Neutrophil (primary cell): ENCODE measurements around the gene TCF15.

Experiments used
- H3K27ac ChIP-seq: fragments of 200-600 bp; sonication (generic); 2 replicates; pipeline ENCODE4 v1.5.1; 2016; ENCODE audit warnings: mild to moderate bottlenecking, moderate library complexity
- H3K27me3 ChIP-seq: fragments of 200-600 bp; sonication (generic); 2 replicates; pipeline ENCODE4 v1.6.0; 2016; ENCODE audit warnings: mild to moderate bottlenecking
- H3K36me3 ChIP-seq: fragments of 200-600 bp; sonication (generic); 2 replicates; pipeline ENCODE4 v1.5.1; 2017
- H3K4me1 ChIP-seq, 2 experiments: fragments of 200-600 bp in 1 of 2; sonication (generic) in 1 of 2; 1 replicate in 1 of 2; 2 replicates in 1 of 2; pipeline versions ENCODE4 v1.5.1 to v1.6.1; 2013 to 2016; ENCODE audit warnings: low read depth in 1 of 2, low read length in 1 of 2, mild to moderate bottlenecking in 1 of 2, moderate library complexity in 1 of 2; ENCODE audit not compliant: control insufficient read depth in 1 of 2, insufficient read depth in 1 of 2
- H3K4me3 ChIP-seq, 2 experiments: fragments of 200-600 bp in 1 of 2; sonication (generic) in 1 of 2; 1 replicate in 1 of 2; 2 replicates in 1 of 2; pipeline ENCODE4 v1.5.1; 2013 to 2016; ENCODE audit warnings: low read depth in 1 of 2, low read length in 1 of 2, mild to moderate bottlenecking in 1 of 2, moderate library complexity in 1 of 2
- H3K9me3 ChIP-seq: fragments of 200-600 bp; sonication (generic); 2 replicates; pipeline ENCODE4 v1.5.1; 2016
- TF ChIP-seq, protein P1 (sequence below): fragments of 200-600 bp; sonication (generic); IDR thresholded peaks from 2 replicates; pipeline ENCODE4 v1.5.1; 2016; ENCODE audit warnings: antibody characterized with exemption

Gene TCF15

DNA sequence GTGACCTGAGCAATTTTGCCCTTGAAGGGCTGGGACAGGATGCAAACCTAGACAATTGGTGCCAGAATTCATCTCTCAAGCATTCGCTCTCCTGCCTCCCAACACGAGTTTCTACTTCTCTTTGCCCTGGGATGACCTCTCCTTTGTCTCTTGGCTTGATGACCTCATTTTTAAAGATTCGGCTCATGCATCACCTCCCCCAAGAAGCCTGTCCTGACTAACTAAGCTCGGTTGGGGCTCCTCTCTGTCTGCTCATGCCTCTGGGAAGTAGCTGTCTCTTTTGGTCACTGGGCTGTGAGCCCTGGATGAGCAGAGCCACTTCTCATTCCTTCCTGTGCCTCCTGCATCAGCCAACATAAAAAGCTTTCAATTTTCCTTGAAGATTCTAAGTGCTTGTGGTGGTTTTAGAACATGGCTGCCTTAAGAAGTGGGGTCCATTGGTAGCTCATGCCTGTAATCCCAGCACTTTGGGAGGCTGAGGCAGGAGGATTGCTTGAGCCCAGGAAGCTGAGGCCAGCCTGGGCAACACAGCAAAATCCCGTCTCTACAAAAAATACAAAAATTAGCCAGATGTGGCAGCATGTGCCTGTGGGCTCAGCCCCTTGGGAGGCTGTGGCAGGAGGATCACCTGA lies 11.1 kb upstream of the TCF15 start:
- H3K4me1 ChIP-seq: no peaks in the 10 kb centered on the region
- H3K27me3 ChIP-seq: peaks cover 60% of the 10 kb centered on the region
- TF ChIP-seq, protein P1, sequence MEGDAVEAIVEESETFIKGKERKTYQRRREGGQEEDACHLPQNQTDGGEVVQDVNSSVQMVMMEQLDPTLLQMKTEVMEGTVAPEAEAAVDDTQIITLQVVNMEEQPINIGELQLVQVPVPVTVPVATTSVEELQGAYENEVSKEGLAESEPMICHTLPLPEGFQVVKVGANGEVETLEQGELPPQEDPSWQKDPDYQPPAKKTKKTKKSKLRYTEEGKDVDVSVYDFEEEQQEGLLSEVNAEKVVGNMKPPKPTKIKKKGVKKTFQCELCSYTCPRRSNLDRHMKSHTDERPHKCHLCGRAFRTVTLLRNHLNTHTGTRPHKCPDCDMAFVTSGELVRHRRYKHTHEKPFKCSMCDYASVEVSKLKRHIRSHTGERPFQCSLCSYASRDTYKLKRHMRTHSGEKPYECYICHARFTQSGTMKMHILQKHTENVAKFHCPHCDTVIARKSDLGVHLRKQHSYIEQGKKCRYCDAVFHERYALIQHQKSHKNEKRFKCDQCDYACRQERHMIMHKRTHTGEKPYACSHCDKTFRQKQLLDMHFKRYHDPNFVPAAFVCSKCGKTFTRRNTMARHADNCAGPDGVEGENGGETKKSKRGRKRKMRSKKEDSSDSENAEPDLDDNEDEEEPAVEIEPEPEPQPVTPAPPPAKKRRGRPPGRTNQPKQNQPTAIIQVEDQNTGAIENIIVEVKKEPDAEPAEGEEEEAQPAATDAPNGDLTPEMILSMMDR: no peak
- H3K4me3 ChIP-seq: no peak overlapping the region
- H3K9me3 ChIP-seq: no peaks in the 10 kb centered on the region
- no peaks in the 10 kb centered on the region for H3K36me3 ChIP-seq
- H3K27ac ChIP-seq: no peak overlapping the region

DNA sequence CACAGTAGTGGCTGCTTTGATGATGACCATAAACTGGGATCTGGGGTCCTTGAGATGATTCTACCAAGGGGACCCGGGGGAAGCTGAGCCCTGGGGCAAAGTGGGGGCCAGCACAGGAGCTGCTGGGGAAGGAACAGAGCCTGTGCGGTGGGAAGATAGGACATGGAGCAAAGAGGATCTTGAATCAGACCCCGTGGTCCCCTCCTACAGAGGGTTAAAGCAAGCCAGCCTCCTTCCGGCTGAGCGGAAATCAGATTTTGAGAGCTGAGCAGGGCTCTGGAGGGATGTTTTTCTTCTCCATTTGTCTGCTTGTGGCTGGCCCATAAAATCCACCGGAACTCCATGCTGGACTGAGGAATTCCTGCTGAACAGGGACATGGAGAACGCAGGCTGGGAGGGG lies 10.1 kb upstream of the TCF15 start:
- TF ChIP-seq, protein P1: no peak
- Histone ChIP-seq H3K36me3 (no peaks in the 10 kb centered on the region), H3K27me3 (peaks cover 67% of the 10 kb centered on the region), H3K4me3 (no peak overlapping the region), H3K9me3 (no peaks in the 10 kb centered on the region), H3K4me1 (no peaks in the 10 kb centered on the region), H3K27ac (no peak overlapping the region)

DNA sequence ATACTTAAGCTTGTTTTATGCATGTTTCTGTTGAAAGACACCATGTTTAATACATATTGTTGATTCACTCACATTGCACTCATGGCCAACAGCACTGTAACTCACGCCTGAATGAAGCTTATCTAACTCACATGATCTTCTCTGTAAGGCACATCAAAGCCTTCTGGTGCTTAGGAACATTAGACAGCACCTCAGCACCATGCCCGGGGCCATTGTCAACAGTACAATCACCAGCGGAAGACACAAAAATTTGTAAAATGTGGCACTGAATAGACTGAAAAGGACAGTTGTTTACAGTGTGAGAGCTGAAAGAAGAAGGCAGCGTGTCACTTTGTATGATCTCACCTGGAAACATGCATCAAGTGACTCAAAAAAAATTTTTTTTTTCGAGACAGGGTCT lies 8.9 kb upstream of the TCF15 start:
- TF ChIP-seq, protein P1: no peak
- H3K36me3 ChIP-seq: no peaks in the 10 kb centered on the region
- H3K27ac ChIP-seq: no peak overlapping the region
- peaks cover 76% of the 10 kb centered on the region for H3K27me3 ChIP-seq
- H3K4me1 ChIP-seq: no peaks in the 10 kb centered on the region
- no peak overlapping the region for H3K4me3 ChIP-seq
- no peaks in the 10 kb centered on the region for H3K9me3 ChIP-seq

DNA sequence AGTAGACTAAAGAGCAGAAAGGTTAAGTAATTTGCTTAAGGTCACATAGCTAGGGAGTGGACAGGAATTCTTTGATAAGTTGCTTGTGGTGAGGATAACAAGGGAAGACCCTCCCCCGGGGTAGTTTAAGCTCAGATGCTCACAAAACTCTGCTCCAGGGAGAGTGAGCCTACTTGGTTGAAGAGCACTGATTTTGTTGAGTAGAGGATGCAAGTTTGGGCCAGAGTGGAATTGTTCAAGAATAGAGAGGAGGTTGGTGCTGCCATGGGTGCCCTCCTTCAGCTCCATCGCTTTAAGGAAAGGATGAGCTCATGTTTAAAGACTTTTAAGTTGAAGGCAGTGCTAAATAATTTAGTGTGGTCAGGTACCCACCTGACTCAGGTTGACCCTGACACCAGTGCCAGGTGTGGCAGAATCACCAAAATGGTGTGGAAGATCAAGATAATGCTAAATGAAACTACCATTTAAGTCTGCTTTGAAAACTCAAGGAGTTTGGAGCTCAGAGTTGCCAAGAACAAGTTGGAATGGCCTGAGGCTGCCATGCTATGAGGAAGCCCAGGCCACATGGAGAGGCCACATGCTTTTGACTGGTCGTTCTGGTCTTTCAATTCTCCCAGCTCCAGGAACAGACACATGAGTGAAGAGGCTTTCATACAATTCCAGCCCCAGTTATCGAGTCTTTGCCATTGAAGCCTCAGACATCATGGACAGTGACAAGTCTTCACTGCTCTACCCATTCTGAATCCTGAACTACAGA lies 8.0 kb upstream of the TCF15 start:
- H3K27me3 ChIP-seq: peaks cover 82% of the 10 kb centered on the region
- H3K36me3 ChIP-seq: no peaks in the 10 kb centered on the region

DNA sequence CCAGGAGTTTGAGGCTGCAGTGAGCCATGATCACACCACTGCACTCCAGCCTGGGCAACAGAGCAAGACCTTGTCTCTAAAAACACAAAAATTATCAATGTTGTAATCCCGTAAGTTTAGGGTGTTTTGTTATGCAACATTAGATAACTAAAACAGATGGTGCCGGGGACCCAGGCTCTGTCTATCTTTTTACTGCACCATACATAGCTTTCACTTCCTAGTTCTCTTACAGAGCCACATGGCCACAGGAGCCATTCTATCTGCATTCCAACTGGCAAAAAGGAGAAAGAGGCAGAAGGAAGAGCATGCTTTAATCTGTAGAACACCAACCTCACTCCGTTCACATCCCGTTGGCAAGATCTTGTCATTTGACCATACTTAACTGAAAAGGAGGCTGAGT lies 5.4 kb upstream of the TCF15 start:
- Histone ChIP-seq H3K36me3 (no peaks in the 10 kb centered on the region), H3K4me1 (no peaks in the 10 kb centered on the region), H3K9me3 (no peaks in the 10 kb centered on the region), H3K4me3 (no peak overlapping the region), H3K27me3 (peaks cover 85% of the 10 kb centered on the region), H3K27ac (no peak overlapping the region)
- TF ChIP-seq, protein P1: no peak

More for the DNA sequence above, 8.0 kb upstream of the TCF15 start:
- no peaks in the 10 kb centered on the region for H3K4me1 ChIP-seq
- H3K4me3 ChIP-seq: no peak overlapping the region
- H3K27ac ChIP-seq: no peak overlapping the region
- no peaks in the 10 kb centered on the region for H3K9me3 ChIP-seq
- TF ChIP-seq, protein P1: no peak
